Measurements from ENCODE around the gene ERBB2. TPM values are rescaled to one million over a fixed set of nuclear protein-coding genes. Genes with fewer than 3 reads are reported as not detected.

ERBB2 gene
- total RNA-seq, 4 donors from 2014 or later: 75.2 to 170 (median 86.5) TPM

- Histone ChIP-seq H3K27ac (peak overlapping the region; percentile 89 to 97 (median 96)), H3K4me3 (peak overlapping the region; percentile 83 to 92 (median 88)), H3K36me3 (peaks cover 0 to 3% (median 0%) of the 10 kb centered on the region in 3 donors), H3K4me1 (peaks cover 43 to 78% (median 54%) of the 10 kb centered on the region in 3 donors), H3K9me3 (no peaks in the 10 kb centered on the region), H3K27me3 (peaks cover 0 to 21% (median 0%) of the 10 kb centered on the region in 4 donors)
- WGBS, 2 donors: 62 to 66% methylated on average over 4 of the region's 4 CpGs
- intact Hi-C loops (cut with DNase I): no loop called here
- no peak for TF ChIP-seq CTCF (IDR thresholded peaks at IDR 0.05)
- no peak for DNase-seq
Measured at GRCh38 chr17:39701784-39702422, 2.0 kb downstream of the ERBB2 start.

- DNase-seq: no peak
- H3K4me3 ChIP-seq: peak overlapping the region in 1 of 4 donors; percentile 92
- H3K27ac ChIP-seq: peak overlapping the region; percentile 86 to 97 (median 92)
- peaks cover 6 to 16% (median 6%) of the 10 kb centered on the region in 3 donors for H3K36me3 ChIP-seq
- intact Hi-C loops (cut with DNase I): no loop called here
- no peaks in the 10 kb centered on the region for H3K9me3 ChIP-seq
- H3K27me3 ChIP-seq: peaks cover 0 to 21% (median 0%) of the 10 kb centered on the region in 4 donors
- WGBS, 2 donors: 59 to 63% methylated on average over 7 to 10 of the region's 12 CpGs
- peaks cover 43 to 91% (median 56%) of the 10 kb centered on the region in 3 donors for H3K4me1 ChIP-seq
- TF ChIP-seq POLR2A (IDR thresholded peaks at IDR 0.05) (no peak), CTCF (IDR thresholded peaks at IDR 0.05) (no peak)
Measured at GRCh38 chr17:39702901-39703893, 3.3 kb downstream of the ERBB2 start.

- Histone ChIP-seq H3K27ac (peak overlapping the region; percentile 86 to 97 (median 92)), H3K27me3 (peaks cover 0 to 21% (median 0%) of the 10 kb centered on the region in 4 donors), H3K36me3 (peaks cover 12 to 23% (median 13%) of the 10 kb centered on the region in 3 donors), H3K4me3 (no peak overlapping the region), H3K9me3 (no peaks in the 10 kb centered on the region), H3K4me1 (peaks cover 43 to 89% (median 56%) of the 10 kb centered on the region in 3 donors)
- 89 to 95% methylated on average over 3 to 5 of the region's 5 CpGs for WGBS, 2 donors
- no peak for TF ChIP-seq CTCF (IDR thresholded peaks at IDR 0.05)
- no peak for TF ChIP-seq POLR2A (IDR thresholded peaks at IDR 0.05)
- intact Hi-C loops (cut with DNase I): no loop called here
- DNase-seq: no peak
Measured at GRCh38 chr17:39703913-39704312, 4.0 kb downstream of the ERBB2 start.

GRCh38 chr17:39704821-39705551, 5.1 kb downstream of the ERBB2 start:
- intact Hi-C loops (cut with DNase I): no loop called here

More at GRCh38 chr17:39704821-39705551, 5.1 kb downstream of the ERBB2 start:
- no peak for DNase-seq
- H3K27me3 ChIP-seq: peaks cover 0 to 15% (median 0%) of the 10 kb centered on the region in 4 donors
- 13 to 51% methylated on average over 3 to 4 of the region's 11 CpGs for WGBS, 2 donors
- H3K4me1 ChIP-seq: peaks cover 36 to 81% (median 51%) of the 10 kb centered on the region in 3 donors
- H3K4me3 ChIP-seq: peak overlapping the region in 3 of 4 donors; percentile 23 to 30 (median 26)
- H3K27ac ChIP-seq: peak overlapping the region; percentile 86 to 97 (median 92)
- H3K36me3 ChIP-seq: peaks cover 19 to 34% (median 22%) of the 10 kb centered on the region in 3 donors
- peak in 5 of 6 experiments; percentile 32 to 70 (median 67) for TF ChIP-seq CTCF (IDR thresholded peaks at IDR 0.05)
- TF ChIP-seq POLR2A (IDR thresholded peaks at IDR 0.05): no peak
- H3K9me3 ChIP-seq: no peaks in the 10 kb centered on the region
